Epidermal melanocyte (primary cell): Measurements from ENCODE around the gene PCDHB14.
"Not testable (repeated sequence)": the region's sequence is repeated elsewhere in the genome, so short reads cannot be mapped to it uniquely, and the experiment has no call there.

Source experiments
- DNase-seq: peaks from one replicate; pipeline ENCODE4 v3.0.0; 2011; ENCODE audit warnings: low spot score; ENCODE audit not compliant: insufficient read length

The PCDHB14 gene

GRCh38 chr5:141223112-141223783 lies at the start of gene PCDHB14:
Gene PCDHB14, plus strand, starts transcription at chr5:141223343. Its CDS starts 163 bp downstream, at chr5:141223506.
- DNase-seq: no peak

- DNase-seq: not testable (repeated sequence)
Measured at GRCh38 chr5:141174291-141175104, 48.6 kb upstream of the PCDHB14 start.

DNA sequence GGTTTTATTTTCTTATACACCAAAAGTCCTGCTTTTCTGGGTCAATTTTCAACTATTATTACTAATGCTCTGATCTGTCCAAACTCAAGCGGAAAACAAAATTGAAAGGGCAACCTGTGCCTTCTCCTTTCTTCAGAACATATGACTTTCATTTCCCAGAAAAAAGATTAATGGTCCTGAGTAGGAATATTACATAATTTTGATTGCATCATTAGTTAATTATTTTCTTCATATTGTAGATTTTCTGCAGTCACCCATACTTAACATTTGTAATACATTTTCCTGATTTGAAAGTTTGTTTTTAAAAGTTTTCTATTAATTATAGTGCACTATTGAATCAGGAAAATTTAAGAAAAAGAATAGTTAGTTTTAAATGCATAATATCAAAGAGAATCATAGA lies 47.2 kb upstream of the PCDHB14 start:
- no peak for DNase-seq

GRCh38 chr5:141177577-141178191 lies 45.5 kb upstream of the PCDHB14 start, which contains the start of gene PCDHB8:
Gene PCDHB8, plus strand, starts transcription at chr5:141177790. Its CDS starts 245 bp downstream, at chr5:141178035.
- DNase-seq: not testable (repeated sequence)

DNA sequence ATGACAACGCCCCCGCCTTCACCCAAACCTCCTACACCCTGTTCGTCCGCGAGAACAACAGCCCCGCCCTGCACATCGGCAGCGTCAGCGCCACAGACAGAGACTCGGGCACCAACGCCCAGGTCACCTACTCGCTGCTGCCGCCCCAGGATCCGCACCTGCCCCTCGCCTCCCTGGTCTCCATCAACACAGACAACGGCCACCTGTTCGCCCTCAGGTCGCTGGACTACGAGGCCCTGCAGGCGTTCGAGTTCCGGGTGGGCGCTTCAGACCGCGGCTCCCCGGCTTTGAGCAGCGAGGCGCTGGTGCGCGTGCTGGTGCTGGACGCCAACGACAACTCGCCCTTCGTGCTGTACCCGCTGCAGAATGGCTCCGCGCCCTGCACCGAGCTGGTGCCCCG lies 43.8 kb upstream of the PCDHB14 start:
- DNase-seq: not testable (repeated sequence)

DNA sequence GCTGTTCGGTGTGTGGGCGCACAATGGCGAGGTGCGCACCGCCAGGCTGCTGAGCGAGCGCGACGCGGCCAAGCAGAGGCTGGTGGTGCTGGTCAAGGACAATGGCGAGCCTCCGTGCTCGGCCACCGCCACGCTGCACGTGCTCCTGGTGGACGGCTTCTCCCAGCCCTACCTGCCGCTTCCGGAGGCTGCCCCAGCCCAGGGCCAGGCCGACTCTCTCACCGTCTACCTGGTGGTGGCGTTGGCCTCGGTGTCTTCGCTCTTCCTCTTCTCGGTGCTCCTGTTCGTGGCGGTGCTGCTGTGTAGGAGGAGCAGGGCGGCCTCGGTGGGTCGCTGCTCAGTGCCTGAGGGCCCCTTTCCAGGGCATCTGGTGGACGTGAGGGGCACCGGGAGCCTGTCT lies 43.3 kb upstream of the PCDHB14 start:
- DNase-seq: not testable (repeated sequence)

- no peak for DNase-seq
Measured at GRCh38 chr5:141180313-141180712, 42.8 kb upstream of the PCDHB14 start.

- no peak for DNase-seq
Measured at GRCh38 chr5:141182248-141182647, 40.9 kb upstream of the PCDHB14 start, which contains the start of gene PCDHB16. Gene PCDHB16, plus strand, starts transcription at chr5:141182387. Its CDS starts 173 bp downstream, at chr5:141182560.

DNA sequence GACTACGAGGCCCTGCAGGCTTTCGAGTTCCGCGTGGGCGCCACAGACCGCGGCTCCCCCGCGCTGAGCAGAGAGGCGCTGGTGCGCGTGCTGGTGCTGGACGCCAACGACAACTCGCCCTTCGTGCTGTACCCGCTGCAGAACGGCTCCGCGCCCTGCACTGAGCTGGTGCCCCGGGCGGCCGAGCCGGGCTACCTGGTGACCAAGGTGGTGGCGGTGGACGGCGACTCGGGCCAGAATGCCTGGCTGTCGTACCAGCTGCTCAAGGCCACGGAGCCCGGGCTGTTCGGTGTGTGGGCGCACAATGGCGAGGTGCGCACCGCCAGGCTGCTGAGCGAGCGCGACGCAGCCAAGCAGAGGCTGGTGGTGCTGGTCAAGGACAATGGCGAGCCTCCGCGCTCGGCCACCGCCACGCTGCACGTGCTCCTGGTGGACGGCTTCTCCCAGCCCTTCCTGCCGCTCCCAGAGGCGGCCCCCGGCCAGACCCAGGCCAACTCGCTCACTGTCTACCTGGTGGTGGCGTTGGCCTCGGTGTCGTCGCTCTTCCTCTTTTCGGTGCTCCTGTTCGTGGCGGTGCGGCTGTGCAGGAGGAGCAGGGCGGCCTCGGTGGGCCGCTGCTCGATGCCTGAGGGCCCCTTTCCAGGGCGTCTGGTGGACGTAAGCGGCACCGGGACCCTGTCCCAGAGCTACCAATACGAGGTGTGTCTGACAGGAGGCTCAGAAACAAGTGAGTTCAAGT lies 38.9 kb upstream of the PCDHB14 start:
- DNase-seq: not testable (repeated sequence)

- no peak for DNase-seq
Measured at GRCh38 chr5:141186897-141187512, 36.1 kb upstream of the PCDHB14 start, which contains the start of gene PCDHB9. Gene PCDHB9, plus strand, starts transcription at chr5:141187161. Its CDS starts 158 bp downstream, at chr5:141187319.

DNA sequence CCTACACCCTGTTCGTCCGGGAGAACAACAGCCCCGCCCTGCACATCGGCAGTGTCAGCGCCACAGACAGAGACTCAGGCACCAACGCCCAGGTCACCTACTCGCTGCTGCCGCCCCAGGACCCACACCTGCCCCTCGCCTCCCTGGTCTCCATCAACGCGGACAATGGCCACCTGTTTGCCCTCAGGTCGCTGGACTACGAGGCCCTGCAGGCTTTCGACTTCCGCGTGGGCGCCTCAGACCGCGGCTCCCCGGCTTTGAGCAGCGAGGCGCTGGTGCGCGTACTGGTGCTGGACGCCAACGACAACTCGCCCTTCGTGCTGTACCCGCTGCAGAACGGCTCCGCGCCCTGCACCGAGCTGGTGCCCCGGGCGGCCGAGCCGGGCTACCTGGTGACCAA lies 34.5 kb upstream of the PCDHB14 start:
- not testable (repeated sequence) for DNase-seq

- not testable (repeated sequence) for DNase-seq
Measured at GRCh38 chr5:141189131-141189530, 34.0 kb upstream of the PCDHB14 start.

DNA sequence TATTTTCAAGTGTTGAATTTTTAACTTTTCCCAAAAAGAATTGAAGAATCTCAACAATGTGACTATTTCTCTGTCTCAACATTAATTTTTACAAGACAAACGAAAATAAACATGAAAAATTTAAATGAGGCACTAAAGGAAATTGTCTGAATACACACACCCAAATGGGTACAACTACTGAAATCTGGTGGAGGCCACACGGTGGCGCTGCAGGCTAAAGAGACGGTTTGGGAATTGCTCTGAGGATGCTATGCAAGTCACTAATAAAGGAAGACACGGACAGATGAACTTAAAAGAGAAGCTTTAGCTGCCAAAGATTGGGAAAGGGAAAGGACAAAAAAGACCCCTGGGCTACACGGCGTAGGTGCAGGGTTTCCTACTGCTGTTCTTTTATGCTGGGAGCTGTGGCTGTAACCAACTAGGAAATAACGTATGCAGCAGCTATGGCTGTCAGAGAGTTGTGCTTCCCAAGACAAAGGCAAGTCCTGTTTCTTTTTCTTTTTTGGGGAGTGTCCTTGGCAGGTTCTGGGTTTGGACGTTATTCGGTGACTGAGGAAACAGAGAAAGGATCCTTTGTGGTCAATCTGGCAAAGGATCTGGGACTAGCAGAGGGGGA lies 30.9 kb upstream of the PCDHB14 start, which contains the start of gene PCDHB10:
PCDHB10 (plus strand) TSS at position 244 of the 616 bp plus-strand sequence; CDS start at position 444, 200 bp downstream.
- no peak for DNase-seq

DNA sequence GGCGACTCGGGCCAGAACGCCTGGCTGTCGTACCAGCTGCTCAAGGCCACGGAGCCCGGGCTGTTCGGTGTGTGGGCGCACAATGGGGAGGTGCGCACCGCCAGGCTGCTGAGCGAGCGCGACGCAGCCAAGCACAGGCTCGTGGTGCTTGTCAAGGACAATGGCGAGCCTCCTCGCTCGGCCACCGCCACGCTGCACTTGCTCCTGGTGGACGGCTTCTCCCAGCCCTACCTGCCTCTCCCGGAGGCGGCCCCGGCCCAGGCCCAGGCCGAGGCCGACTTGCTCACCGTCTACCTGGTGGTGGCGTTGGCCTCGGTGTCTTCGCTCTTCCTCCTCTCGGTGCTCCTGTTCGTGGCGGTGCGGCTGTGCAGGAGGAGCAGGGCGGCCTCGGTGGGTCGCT lies 28.8 kb upstream of the PCDHB14 start:
- not testable (repeated sequence) for DNase-seq

GRCh38 chr5:141196363-141196762 lies 26.8 kb upstream of the PCDHB14 start:
- no peak for DNase-seq

DNA sequence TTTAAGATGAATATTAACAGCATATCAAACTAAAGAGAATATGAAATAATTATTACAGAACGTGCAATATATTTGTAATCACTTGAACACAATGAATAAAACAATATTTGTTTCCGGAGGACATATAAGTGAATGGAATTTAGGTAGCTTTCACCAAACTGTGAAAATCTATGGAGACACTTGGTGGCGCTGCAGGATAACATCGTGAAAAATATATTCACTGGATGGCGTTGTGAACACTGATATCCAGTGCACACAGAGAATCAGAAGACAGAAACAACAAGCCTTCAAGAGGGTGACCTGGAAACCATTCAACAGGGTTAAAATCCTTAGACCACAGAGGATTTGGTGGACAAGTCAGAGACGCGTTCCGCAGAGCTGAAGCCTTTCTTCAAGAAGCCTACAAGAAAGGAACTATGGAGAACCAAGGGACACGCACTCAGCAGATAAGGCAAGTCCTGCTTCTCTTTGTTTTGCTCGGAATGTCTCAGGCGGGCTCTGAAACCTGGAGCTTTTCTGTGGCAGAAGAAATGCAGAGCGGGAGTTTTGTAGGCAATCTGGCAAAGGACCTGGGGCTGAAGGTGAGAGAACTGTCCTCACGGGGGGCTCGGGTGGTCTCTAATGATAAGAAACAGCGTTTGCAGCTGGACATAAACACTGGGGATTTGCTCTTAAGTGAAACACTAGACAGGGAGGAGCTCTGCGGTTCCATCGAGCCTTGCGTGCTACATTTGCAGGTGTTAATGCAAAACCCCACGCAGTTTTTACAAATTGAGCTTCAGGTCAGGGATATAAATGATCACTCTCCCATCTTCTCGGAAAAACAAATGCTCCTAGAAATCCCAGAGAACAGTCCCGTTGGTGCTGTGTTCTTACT lies 23.5 kb upstream of the PCDHB14 start, which contains the start of gene PCDHB11:
PCDHB11 (plus strand) TSS at position 269 of the 877 bp plus-strand sequence; CDS start at position 417, 148 bp downstream.
- no peak for DNase-seq

GRCh38 chr5:141201126-141201525 lies 22.0 kb upstream of the PCDHB14 start:
- DNase-seq: not testable (repeated sequence)

DNA sequence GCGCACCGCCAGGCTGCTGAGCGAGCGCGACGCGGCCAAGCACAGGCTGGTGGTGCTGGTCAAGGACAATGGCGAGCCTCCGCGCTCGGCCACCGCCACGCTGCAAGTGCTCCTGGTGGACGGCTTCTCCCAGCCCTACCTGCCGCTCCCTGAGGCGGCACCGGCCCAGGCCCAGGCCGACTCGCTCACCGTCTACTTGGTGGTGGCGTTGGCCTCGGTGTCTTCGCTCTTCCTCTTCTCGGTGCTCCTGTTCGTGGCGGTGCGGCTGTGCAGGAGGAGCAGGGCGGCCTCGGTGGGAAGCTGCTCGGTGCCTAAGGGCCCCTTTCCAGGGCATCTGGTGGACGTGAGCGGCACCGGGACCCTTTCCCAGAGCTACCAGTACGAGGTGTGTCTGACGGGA lies 21.5 kb upstream of the PCDHB14 start:
- not testable (repeated sequence) for DNase-seq

GRCh38 chr5:141208478-141208877 lies 14.7 kb upstream of the PCDHB14 start, which contains the start of gene PCDHB12:
Gene PCDHB12, plus strand, starts transcription at chr5:141208719. Its CDS starts 189 bp downstream, at chr5:141208908.
- DNase-seq: no peak
